Measurements from ENCODE around the gene SCRT2. TPM values are rescaled to one million over a fixed set of nuclear protein-coding genes. Genes with fewer than 3 reads are reported as not detected.

The SCRT2 gene
- total RNA-seq, 1 donor from 2014 or later = not detected

DNA sequence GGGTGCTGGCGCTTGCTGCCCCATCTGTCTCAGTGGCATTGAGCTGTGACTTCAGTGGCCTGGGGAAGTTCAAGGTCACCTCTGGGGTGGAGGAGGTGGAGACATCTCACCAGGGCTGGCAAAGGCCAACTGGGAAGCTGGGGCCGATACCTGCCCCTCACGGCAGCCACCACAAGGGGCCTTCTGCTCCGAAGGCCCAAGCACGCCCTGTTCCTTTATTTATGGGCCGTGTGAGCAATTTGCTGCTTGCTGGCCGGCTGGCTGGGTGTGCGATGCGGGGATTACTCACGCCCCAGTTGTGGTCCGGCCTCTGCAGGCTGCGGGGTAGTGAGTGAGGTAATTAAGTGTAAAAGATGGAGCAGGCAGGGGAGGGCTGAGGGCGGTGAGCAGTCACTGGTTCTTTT, 13.2 kb upstream of the SCRT2 start:
- H3K4me1 ChIP-seq = no peaks in the 10 kb centered on the region
- no peak overlapping the region for H3K4me3 ChIP-seq
- intact Hi-C loops (cut with micrococcal nuclease) = no loop called here
- peaks cover 55% of the 10 kb centered on the region for H3K27me3 ChIP-seq (ENCODE audit: low read depth)
- DNase-seq = no peak
- TF ChIP-seq, protein P1, sequence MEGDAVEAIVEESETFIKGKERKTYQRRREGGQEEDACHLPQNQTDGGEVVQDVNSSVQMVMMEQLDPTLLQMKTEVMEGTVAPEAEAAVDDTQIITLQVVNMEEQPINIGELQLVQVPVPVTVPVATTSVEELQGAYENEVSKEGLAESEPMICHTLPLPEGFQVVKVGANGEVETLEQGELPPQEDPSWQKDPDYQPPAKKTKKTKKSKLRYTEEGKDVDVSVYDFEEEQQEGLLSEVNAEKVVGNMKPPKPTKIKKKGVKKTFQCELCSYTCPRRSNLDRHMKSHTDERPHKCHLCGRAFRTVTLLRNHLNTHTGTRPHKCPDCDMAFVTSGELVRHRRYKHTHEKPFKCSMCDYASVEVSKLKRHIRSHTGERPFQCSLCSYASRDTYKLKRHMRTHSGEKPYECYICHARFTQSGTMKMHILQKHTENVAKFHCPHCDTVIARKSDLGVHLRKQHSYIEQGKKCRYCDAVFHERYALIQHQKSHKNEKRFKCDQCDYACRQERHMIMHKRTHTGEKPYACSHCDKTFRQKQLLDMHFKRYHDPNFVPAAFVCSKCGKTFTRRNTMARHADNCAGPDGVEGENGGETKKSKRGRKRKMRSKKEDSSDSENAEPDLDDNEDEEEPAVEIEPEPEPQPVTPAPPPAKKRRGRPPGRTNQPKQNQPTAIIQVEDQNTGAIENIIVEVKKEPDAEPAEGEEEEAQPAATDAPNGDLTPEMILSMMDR (IDR thresholded peaks at IDR 0.05; ENCODE audit: borderline replicate concordance) = no peak
- no peaks in the 10 kb centered on the region for H3K36me3 ChIP-seq
- peaks cover 5% of the 10 kb centered on the region for H3K9me3 ChIP-seq (replicated peaks)
- H3K27ac ChIP-seq (replicated peaks) = no peak overlapping the region

DNA sequence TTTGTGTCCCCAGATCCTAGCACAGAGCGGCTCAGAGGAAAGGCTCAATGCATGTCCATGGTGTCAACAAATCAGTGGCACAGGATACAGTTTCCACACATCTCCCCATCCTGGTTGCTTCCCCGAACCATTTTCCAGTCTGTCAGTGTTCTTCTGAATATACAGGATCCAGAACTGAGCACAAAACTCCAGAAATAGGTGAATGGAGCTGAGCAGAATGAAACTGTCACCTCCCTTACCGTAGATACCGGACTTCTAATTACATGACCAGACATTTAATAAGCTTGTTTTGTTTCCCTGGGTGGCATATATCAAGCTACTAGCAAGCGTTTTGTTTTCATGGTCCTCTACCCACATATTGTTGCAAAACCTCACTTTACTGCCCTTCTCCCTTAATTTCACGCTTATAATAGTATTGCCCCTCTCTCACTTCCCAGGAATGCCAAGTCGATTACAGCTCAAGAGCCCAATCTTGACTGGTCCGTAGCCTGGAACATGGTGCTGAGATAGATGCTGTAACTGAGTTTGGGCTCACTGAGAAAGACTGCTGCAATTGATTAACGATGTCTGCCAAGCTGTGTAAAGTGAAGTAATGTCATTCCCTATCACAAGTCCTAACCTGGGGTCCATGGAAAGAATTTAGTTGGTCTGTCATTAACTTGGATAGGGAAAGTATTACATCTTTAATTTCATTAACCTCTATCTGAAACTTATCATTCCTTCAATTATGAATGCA, 12.0 kb upstream of the SCRT2 start:
- TF ChIP-seq, protein P1 (IDR thresholded peaks at IDR 0.05; ENCODE audit: borderline replicate concordance) = no peak
- peaks cover 67% of the 10 kb centered on the region for H3K27me3 ChIP-seq (ENCODE audit: low read depth)
- DNase-seq = no peak
- no peaks in the 10 kb centered on the region for H3K36me3 ChIP-seq
- peaks cover 5% of the 10 kb centered on the region for H3K9me3 ChIP-seq (replicated peaks)
- no peak overlapping the region for H3K27ac ChIP-seq (replicated peaks)
- no peak overlapping the region for H3K4me3 ChIP-seq
- intact Hi-C loops (cut with micrococcal nuclease) = no loop called here
- no peaks in the 10 kb centered on the region for H3K4me1 ChIP-seq

DNA sequence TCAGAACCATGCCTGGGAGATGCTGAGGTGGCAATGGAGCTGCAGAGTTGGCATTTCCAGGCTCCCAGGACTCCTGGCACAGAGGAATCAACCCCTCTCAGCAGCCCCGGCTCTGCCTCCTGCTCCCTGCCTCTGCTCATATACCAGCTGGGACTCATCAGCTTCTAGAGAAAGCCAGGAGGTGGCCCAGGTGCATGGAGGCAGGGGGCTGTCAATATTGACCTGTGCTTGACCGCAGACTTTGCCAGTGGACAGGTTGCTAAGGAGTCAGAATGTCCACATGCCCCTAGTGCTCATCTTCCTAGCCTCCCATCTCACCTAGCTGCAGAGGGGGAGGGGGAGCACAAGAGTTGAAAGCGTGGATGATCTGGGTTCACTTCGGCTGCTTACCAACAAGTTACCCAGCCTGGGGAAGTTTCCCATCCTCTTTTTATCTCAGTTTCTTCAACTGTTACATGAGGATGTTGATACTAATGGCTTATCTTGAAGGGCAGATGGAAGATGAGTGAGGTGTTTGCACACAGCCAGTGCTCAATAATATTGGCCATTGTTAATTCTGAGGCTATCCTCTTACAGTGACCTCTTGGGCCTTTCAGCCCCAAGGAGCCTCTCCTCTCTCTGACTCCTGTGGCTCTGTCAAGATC, 9.2 kb upstream of the SCRT2 start:
- H3K36me3 ChIP-seq = no peaks in the 10 kb centered on the region
- no peak for DNase-seq
- H3K4me1 ChIP-seq = no peaks in the 10 kb centered on the region
- TF ChIP-seq, protein P1 (IDR thresholded peaks at IDR 0.05; ENCODE audit: borderline replicate concordance) = no peak
- intact Hi-C loops (cut with micrococcal nuclease) = no loop called here
- peaks cover under 1% of the 10 kb centered on the region for H3K9me3 ChIP-seq (replicated peaks)
- peaks cover 94% of the 10 kb centered on the region for H3K27me3 ChIP-seq (ENCODE audit: low read depth)
- H3K27ac ChIP-seq (replicated peaks) = no peak overlapping the region
- H3K4me3 ChIP-seq = no peak overlapping the region

DNA sequence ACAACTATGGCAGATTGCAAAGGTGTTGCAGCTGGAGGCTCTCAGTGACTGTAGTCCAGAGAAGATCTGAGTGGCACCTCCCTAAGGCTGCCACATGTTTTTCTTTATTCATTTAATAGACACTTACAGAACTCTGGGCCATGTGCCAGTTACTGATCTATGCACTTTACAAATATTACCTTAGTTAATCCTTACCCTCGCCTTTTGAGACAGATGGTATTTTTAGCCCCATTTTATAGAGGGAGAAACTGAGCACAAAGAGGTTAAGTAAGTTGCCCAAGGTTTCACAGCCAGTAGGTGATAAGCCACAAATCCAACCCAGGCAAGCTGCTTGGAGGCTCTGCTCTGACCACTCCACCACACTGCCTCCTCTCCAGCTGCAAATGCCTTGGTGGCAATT, 6.5 kb upstream of the SCRT2 start:
- Histone ChIP-seq H3K27ac (replicated peaks) (no peak overlapping the region), H3K27me3 (ENCODE audit: low read depth) (peaks cover 96% of the 10 kb centered on the region), H3K9me3 (replicated peaks) (no peaks in the 10 kb centered on the region), H3K36me3 (no peaks in the 10 kb centered on the region), H3K4me3 (no peak overlapping the region), H3K4me1 (peaks cover 1% of the 10 kb centered on the region)
- TF ChIP-seq, protein P1 (IDR thresholded peaks at IDR 0.05; ENCODE audit: borderline replicate concordance) = no peak
- intact Hi-C loops (cut with micrococcal nuclease) = no loop called here
- no peak for DNase-seq

DNA sequence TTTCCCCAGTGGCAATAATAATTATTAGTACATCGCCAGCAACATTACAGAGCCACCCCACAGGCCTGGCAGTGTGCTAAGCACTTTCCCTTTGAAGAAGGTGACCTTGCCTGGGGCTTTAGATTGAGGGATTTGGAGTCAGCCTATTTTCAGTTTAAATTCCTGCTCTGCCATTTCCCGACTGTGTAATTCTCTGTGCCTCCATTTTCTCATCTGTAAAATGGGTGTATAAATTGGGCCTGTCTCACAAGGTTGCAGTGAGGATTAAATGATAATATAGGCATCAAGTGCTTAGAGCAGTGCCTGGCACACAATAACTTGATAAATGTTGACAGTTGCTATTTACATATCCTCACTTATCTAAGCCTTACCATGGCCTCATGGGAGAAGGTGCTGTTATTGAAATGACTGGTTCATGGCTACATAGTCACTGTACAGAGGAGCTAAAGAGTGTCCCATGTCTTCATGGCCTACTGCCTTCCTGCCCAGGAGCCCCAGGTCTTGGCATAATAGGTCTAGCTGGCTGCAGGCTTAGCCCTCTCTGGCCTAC, 5.1 kb upstream of the SCRT2 start:
- Histone ChIP-seq H3K9me3 (replicated peaks) (no peaks in the 10 kb centered on the region), H3K4me1 (peaks cover 15% of the 10 kb centered on the region), H3K27ac (replicated peaks) (no peak overlapping the region), H3K27me3 (ENCODE audit: low read depth) (peaks cover 96% of the 10 kb centered on the region), H3K36me3 (no peaks in the 10 kb centered on the region), H3K4me3 (no peak overlapping the region)
- no peak for DNase-seq
- TF ChIP-seq, protein P1 (IDR thresholded peaks at IDR 0.05; ENCODE audit: borderline replicate concordance) = no peak
- intact Hi-C loops (cut with micrococcal nuclease) = no loop called here

Data from left ventricle myocardium inferior (tissue), 1 donor.